Stimulated activated CD8-positive, alpha-beta memory T cell treated with anti-CD3 and anti-CD28 coated beads, Interleukin-12 subunit alpha, Interleukin-12 subunit beta, amount 100 ng/mL, for 24 hours (primary cell): ENCODE results near the gene GART.
A peak's percentile ranks its signal among the peaks of the same experiment; 100 is the strongest.

Source experiments
- DNase-seq: peaks from one replicate; pipeline ENCODE4 v3.0.0-alpha.2; 2020; ENCODE audit errors: extremely low read depth

The GART gene

DNA sequence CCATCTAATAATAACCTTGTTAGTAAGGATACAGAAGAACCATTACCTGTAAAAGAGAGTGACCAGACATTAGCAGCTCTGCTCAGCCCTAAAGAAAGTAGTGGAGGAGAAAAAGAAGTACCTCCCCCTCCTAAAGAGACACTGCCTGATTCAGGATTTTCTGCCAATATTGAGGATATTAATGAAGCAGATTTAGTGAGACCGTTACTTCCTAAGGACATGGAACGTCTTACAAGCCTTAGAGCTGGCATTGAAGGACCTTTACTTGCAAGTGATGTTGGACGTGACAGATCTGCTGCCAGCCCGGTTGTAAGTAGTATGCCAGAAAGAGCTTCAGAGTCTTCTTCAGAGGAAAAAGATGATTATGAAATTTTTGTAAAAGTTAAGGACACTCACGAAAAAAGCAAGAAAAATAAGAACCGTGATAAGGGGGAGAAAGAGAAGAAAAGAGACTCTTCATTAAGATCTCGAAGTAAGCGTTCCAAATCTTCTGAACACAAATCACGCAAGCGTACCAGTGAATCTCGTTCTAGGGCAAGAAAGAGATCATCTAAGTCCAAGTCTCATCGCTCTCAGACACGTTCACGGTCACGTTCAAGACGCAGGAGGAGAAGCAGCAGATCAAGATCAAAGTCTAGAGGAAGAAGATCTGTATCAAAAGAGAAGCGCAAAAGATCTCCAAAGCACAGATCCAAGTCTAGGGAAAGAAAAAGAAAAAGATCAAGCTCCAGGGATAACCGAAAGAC, 12.5 kb upstream of the GART start:
- DNase-seq = no peak

DNA sequence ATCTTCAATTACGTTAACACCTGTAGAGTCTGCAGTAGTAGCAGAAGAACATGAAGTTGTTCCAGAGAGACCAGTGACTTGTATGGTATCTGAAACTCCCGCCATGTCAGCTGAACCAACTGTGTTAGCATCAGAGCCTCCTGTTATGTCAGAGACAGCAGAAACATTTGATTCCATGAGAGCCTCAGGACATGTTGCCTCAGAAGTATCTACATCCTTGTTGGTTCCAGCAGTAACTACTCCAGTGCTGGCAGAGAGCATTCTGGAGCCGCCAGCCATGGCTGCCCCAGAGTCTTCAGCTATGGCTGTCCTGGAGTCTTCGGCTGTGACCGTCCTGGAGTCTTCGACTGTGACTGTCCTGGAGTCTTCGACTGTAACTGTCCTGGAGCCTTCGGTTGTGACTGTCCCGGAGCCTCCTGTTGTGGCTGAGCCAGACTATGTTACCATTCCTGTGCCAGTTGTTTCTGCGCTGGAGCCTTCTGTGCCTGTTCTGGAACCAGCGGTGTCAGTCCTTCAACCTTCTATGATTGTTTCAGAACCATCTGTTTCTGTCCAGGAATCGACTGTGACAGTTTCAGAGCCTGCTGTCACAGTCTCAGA, 11.2 kb upstream of the GART start:
- no peak for DNase-seq

DNA sequence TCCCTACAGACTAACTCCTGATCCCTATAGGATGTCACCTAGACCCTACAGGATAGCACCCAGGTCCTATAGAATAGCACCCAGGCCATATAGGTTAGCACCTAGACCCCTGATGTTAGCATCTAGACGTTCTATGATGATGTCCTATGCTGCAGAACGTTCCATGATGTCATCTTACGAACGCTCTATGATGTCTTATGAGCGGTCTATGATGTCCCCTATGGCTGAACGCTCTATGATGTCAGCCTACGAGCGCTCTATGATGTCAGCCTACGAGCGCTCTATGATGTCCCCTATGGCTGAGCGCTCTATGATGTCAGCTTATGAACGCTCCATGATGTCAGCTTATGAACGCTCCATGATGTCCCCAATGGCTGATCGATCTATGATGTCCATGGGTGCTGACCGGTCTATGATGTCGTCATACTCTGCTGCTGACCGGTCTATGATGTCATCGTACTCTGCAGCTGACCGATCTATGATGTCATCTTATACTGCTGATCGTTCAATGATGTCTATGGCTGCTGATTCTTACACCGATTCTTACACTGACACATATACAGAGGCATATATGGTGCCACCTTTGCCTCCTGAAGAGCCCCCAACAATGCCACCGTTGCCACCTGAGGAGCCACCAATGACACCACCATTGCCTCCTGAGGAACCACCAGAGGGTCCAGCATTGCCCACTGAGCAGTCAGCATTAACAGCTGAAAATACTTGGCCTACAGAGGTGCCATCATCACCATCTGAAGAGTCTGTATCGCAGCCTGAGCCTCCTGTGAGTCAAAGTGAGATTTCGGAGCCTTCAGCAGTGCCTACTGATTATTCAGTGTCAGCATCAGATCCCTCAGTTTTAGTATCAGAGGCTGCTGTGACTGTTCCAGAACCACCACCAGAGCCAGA, 10.4 kb upstream of the GART start:
- DNase-seq = no peak

DNA sequence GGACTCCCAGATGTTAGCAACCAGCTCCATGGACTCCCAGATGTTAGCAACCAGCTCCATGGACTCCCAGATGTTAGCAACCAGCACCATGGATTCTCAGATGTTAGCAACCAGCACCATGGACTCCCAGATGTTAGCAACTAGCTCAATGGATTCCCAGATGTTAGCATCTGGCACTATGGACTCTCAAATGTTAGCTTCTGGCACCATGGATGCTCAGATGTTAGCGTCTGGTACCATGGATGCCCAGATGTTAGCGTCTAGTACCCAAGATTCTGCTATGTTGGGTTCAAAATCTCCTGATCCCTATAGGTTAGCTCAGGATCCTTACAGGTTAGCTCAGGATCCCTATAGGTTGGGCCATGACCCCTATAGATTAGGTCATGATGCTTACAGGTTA, 9.7 kb upstream of the GART start:
- no peak for DNase-seq

DNA sequence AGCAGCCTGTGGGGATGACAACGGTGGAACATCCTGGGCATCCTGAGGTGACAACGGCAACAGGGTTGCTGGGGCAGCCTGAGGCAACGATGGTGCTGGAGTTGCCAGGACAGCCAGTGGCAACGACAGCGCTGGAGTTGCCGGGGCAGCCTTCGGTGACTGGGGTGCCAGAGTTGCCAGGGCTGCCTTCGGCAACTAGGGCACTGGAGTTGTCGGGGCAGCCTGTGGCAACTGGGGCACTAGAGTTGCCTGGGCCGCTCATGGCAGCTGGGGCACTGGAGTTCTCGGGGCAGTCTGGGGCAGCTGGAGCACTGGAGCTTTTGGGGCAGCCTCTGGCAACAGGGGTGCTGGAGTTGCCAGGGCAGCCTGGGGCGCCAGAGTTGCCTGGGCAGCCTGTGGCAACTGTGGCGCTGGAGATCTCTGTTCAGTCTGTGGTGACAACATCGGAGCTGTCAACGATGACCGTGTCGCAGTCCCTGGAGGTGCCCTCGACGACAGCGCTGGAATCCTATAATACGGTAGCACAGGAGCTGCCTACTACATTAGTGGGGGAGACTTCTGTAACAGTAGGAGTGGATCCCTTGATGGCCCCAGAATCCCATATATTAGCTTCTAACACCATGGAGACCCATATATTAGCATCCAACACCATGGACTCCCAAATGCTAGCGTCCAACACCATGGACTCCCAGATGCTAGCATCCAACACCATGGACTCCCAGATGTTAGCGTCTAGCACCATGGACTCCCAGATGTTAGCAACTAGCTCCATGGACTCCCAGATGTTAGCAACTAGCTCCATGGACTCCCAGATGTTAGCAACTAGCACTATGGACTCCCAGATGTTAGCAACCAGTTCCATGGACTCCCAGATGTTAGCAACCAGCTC, 9.1 kb upstream of the GART start:
- no peak for DNase-seq

DNA sequence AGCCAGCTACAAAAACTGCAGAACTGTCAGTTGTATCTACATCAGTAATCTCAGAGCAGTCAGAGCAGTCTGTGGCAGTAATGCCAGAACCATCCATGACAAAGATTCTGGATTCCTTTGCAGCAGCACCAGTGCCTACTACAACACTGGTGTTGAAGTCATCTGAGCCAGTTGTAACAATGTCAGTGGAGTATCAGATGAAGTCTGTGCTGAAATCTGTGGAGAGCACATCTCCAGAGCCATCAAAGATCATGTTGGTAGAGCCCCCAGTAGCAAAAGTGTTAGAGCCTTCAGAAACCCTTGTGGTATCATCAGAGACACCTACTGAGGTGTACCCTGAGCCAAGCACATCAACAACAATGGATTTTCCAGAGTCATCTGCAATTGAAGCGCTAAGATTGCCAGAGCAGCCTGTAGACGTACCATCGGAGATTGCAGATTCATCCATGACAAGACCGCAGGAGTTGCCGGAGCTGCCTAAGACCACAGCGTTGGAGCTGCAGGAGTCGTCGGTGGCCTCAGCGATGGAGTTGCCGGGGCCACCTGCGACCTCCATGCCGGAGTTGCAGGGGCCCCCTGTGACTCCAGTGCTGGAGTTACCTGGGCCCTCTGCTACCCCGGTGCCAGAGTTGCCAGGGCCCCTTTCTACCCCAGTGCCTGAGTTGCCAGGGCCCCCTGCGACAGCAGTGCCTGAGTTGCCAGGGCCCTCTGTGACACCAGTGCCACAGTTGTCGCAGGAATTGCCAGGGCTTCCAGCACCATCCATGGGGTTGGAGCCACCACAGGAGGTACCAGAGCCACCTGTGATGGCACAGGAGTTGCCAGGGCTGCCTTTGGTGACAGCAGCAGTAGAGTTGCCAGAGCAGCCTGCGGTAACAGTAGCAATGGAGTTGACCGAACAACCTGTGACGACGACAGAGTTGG, 8.2 kb upstream of the GART start:
- no peak for DNase-seq

DNA sequence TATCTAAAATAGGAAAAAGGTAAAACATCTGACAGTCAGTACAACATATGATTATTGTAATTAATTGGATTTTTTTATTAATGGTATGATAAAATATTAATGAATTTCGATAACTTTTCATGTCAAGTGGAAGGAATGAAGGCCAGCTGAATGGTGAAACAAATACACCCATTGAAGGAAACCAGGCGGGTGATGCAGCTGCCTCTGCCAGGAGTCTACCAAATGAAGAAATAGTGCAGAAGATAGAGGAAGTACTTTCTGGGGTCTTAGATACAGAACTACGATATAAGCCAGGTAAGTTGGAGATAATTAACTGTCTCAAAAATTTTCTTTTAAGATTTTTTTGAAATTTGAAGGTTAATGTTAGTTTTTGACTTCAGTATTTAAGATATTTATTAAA, 4.2 kb upstream of the GART start:
- no peak for DNase-seq

DNA sequence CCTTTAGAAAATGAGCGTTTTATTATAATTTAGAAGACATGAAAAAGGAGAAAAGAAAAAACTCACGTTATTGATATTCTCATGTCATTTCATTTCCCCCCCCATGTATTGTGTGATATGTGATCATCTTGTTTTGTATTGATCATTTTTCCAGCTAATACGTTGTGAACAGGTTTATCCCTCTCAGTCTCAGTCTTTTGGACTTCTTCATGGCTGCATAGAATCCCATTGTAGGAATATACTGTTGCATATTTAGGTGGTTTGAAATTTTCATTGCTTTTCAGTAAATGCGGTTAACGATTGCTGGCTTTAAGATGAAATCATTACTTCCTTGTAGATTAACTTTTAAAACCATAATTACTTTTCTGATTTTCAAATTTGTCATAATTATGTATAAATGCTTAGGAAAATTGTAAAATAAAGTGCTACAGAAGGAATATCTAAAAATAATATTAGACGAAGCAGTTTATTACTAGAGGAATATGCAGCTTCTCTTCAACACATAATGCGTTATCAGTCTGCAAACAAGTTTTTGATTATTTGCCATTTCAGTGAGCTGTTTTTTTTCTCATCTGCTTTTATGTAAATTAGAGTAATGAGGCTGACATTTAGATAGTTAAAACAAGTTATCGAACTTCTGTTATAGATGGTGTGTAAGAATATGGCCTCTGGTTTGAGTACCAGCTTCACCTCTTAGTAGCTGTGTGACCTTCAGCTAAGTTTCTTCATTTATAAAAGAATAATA, 2.7 kb upstream of the GART start:
- DNase-seq = no peak

DNA sequence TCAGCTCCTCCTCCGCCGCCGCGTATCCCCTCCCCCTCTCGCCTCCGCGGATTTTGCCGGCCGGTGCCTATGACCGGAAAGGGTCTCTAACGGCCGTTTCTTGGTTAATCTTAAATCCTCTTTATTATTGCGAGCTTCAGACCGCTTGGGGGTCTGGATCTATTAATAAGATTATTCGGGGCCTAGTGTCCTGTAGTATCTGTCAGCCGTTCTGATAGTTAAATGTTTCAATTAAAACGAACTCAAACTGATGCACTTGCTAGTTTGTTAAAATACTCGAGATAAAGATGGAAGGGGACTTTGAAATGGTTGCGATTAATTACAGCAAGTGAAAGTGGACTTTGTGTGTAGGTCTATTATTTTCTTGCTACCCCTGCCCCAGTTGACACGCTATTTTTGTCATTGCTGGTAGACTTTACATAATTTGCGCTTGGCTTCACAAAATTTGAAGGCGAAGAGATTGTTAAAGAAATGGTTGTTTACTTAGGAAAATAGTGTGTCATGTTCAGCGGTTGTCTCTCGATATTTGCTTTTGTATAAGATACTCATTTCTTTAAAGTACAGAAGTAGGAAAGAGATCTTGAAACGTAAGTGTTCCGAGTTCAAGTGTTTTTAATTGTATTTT, 1.7 kb upstream of the GART start:
- peak; percentile 52 for DNase-seq

DNA sequence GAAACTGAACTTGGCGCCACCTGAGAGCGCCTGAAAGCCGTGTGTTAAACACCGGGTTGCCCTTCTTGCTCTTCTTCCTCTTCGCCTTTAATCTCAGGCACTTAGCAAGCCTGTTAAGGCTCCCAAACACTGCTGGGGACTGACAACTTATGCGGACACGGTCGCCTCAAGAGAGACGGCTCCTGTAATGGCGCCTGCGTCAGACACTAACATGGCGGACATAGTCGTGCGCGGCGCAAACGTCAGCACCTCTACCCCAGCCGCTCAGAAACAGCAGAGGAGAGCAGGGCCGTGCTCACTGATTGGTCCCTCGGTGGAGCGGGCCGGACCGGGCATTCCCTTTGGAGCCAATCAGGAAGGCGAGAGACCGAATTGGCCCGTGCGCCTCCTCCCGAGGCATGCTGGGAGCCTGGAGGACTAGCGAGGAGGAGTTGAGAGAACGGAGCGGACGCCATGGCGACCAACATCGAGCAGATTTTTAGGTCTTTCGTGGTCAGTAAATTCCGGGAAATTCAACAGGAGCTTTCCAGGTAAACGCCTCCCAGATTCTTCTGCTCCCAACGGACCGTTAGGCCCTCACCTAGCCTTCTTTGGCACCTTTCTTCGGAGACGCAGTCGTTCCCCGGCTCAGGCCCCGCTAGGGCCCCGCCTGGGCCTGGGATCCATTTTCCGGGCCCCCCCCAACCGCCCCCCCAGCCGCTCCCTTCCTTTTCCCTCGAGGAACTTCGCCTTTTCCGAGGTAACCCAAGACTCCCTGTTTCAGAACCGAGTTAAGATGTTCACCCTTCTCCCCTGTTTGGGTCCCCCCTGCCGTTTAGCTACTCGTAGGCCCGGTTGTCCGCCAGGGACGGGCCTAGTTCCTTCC, 955 bp upstream of the GART start, which contains the start of gene SON:
SON (plus strand) TSS at position 399 of the 865 bp plus-strand sequence; CDS start at position 454, 55 bp downstream.
- DNase-seq = peak; percentile 97

DNA sequence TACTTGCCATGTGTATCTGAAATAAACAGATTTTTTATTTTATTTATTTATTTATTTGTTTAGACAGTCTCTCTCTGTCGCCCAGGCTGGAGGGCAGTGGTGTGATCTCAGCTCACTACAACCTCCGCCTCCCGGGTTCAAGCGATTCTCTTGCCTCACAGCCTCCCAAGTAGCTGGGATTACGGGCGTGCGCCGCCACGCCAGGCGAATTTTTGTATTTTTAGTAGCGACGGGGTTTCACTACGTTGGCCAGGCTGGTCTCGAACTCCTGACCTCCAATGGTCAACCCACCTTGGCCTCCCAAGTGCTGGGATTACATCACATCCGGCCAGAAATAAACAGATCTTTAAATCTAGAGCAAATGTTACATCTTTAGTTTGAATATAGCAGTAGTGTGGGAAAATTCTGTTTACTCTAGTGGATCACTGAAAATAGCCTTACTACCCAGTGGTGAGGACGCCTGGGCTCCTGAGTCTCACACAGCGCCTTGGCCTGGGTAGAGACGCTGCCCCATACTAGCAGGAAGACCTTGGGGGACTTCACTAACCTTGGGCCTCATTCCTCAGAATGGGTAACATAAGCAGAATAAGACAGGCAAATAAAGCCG, 709 bp downstream of the GART start:
- DNase-seq = no peak

DNA sequence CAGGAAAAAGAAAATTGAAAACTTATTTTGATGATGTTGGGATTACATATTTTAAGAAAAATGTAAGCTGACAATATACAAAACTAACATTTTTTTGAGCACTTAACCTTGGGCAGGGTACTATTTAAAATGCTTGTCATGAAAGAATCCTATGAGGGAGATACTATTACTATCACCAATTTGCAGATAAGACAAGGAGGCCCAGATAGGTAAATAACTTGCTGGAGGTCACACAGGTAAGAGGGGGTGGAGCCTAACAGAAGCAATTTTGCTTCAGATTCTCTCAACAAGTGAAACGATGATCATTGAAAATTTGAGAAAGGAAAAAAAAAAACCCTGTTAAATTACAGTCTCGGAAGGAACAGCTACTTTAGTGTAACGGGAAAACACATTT, 1.2 kb downstream of the GART start:
- no peak for DNase-seq

DNA sequence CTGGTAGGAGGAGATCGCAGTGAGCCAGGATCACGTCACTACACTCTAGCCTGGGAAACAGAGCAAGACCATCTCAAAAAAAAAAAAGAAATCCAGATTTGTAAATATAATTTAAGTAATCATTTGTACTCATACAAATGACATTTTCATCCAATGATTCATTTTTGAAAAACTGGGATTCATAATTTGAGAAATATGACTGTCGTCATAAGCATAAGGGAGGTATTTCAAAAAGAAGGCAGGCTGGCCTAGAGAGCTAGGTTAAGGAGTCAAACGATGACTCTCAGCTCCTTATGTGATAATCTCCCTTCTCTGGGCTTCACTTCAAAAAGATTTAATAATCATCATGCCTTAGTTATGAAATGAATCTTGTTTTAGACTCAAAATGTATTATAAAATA, 2.3 kb downstream of the GART start:
- DNase-seq = no peak

DNA sequence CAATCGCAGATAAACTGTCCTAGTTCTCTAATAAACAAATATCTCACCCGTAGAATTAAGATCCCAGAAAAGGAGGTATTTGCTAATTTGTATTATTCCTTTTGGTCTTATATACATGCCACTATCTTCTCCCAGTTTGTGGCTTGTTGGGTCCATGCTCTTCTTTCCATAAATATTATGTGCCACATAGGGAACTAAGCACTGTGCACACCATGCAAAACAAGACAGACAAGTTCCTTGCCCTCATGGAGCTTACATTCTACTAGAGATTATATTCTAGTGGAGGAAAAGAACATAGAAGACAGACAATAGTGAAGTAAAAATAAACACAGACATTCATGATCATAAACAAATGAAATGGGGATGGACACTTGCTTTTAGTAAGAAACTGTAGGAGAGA, 4.7 kb downstream of the GART start:
- DNase-seq = no peak

DNA sequence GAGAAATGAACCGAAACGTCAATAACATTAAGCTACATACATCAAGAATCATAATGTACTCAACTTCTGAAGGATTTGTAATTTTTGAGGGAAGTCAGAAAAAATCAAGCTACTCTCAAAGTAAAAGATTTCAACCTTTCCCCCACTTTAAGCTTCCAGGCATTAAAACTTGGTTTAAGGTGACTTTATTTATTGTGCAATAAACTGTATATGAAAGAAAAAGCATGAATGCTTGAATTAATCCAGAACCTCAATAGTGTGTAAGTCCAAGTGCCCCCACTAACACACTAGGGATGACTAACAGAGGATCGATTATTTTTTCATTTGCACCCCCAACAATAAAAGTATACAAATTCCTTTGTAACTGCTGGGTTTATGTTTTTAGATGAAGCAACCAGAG, 10.9 kb downstream of the GART start:
- DNase-seq = no peak

DNA sequence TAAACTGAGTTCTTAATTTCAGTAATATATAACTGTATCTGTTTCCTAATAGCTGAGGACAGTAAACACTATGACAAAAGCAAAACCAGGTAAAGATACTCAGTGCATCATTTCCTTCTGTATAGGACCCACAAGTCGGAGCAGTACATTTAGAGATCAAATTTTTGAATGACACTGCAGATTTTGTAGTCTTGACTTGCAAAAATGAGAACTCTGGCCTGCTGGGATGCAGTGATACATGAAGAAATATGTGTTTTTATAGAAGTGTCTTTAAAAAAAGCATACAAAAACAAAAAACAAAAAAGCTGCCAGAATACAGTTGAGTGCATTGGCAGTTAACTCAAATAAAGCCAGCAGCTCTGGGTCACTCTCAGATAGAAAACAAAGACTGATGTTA, 19.0 kb downstream of the GART start:
- no peak for DNase-seq

DNA sequence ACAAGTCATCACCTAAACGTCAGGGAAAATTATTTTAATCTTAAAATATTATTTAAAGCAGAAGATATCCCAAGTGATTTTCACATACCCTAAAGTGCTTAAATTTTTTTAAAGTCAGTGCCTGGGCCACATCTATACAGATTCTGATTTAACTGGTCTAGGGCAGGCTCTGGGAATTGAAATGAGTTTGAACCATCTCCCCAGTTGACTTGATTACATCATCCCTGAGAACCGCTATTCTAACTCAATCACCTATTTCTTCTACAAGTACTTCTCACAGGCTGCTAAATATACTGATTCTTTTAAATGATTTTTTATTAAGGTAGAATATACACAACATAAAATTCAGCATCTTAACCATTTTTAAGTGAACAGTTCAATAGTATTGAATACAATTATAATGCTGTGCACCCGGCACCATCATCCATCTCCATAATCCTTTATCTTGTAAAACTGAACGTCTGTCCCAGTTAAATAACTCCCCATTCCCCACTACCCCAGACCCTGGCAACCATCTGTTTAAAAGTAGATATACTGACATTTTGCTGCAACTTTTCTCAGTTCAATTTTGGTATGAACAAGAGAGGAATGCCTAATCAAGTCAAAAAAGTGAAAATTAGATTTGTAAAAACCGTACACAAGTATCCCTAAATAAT, 19.5 kb downstream of the GART start:
- DNase-seq = no peak
